Activated CD4-positive, CD25-positive, alpha-beta regulatory T cell treated with anti-CD3 and anti-CD28 coated beads, Interleukin-2, amount 50 U/mL, for 24 hours (primary cell): ENCODE measurements around the gene GPR78.
"Not testable (repeated sequence)": the region's sequence is repeated elsewhere in the genome, so short reads cannot be mapped to it uniquely, and the experiment has no call there.

Source experiments
- ATAC-seq, 2 donors: fragments of 150-1000 bp; cut with Tn5 transposase; one replicate each; pipeline ENCODE4 v1.10.0; 2021; ENCODE audit warnings: mild to moderate bottlenecking in 1 of 2, moderate library complexity in 1 of 2

GPR78 gene

DNA sequence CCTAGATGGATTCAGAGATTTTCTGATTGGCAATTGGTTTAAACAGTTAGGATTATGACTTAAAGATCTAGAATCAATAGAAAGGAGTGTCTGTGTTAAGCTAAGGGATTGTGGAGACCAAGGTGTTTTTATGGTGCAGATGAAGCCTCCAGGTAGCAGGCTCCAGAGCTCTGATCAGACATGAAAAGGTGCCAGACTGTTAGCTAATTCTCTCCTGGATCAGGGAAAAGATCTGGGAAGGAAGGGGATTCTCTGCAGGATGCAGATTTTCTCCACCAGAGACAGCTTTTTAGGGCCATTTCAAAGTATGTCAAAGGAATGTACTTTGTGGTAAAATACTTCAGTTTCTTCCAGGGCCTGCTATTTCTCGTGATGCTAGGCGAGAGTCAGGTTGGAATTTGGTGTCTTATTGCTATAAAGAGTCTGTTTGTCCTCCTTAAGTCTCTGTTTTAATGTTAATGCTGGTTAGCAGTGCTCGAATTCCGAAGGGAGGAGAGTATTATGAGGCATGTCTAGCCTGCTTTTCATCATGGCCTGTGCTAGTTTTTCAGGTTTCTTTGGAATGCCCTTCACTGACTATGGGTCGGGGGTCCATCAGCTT, 12.0 kb upstream of the GPR78 start:
- no peak for ATAC-seq

DNA sequence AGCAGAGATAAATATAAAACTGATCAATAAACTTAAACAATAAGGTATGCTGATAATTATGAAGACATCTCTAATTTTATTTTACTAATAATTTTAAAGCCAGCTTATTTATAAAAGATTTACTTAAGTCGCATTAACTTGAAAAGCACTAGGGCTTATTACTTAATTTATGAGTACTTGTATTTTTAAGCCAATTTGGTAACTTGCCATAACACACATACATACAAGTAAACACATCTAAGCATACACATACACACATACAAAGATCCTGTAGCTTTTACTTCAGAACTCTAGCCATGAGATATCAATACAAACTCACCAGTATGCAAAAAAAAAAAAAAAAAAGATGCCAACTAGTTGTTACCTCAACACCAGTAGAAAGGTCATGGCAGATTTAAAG, 10.0 kb upstream of the GPR78 start:
- no peak for ATAC-seq

GRCh38 chr4:8571702-8572685, 8.2 kb upstream of the GPR78 start:
- ATAC-seq: no peak

GRCh38 chr4:8573266-8573665, 6.9 kb upstream of the GPR78 start:
- ATAC-seq: no peak

DNA sequence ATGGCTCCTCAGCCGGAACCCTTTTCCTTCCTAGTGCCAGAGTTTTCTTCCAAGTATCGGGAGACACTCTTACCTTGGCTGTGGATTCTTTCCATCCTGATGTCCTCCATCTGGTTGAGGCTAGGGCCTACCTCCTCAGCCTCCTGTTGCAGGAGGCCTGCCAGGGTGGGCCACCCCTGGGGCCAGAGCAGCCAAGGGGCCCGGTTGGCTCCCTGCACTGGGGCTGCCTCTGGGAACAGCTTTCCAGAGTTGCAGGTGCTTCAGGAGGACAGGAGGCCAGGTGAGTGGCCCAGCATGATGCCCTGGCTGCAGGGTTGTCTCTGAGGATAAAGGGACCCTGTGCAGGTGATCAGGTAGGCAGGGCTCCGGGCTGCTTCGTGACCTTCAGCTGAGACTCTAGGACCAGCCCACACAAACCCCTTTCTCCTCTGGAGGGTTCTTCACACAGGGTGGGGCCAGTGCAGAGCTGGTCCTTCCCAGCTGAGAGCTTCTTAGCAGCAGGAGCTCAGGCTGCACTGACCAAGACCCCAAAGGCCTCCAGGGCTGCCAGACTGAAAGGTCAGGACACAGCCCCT, 5.3 kb upstream of the GPR78 start:
- no peak for ATAC-seq

DNA sequence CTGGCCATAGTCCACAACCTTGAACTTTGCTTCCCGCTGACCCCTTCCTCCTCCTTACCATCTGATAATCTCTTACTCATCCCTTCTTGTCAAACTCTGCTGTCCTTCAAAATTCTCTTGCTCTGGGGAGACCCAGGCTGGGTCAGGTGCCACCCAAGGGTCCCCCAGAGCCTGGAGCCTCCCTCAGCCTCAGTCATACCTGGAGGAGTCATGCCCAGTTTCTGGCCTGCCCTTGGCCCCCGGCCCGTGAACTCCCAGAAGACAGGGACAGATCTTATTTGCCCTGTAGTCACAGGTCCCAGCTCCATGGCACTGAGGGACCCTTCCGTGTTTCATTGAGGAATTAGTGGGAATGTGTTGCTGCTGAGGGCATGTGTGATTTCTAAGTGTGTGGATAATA, 4.7 kb upstream of the GPR78 start:
- ATAC-seq: no peak

- not testable (repeated sequence) for ATAC-seq
These were observed 3.6 kb upstream of the GPR78 start for GRCh38 chr4:8576591-8576990.

GRCh38 chr4:8577046-8577445, 3.1 kb upstream of the GPR78 start:
- no peak for ATAC-seq

DNA sequence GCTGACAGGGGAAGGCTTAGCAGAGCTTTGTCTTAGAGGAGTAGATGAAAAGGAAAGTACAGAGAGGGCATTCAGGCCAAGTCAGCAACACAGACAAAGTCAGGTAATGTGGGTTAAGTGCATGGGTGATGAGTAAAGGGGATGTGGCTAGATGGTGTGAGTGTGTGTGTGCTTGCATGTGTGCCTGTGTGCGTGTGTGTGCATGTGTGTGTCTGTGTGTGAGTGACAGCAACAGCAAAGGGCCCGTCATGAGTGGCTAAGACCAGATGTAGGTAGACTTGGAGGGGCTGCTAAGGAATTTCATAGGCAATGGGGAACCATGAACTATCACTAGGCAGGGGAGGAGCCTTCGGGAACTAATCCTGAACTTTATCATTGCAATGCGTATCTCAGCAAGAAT, 2.2 kb upstream of the GPR78 start:
- no peak for ATAC-seq

DNA sequence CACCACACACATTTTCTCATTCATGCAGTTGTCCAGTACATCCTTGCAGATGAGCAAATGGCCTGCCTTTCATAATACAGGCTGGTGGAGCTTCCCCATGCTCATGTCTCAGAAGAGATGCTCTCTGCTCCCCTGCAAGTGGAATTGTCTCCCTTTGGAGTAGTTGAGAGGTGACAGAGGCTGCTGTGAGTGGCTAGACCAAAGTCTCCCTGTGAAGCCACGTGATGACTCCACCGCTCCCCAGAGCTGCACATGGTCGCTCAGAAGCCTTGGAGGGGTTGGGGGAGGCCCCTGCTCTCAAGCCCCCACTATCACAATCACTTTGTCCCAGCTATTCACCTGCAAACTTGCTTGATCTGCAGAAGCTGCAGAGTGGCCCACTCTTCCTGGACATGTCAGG, 1.5 kb upstream of the GPR78 start:
- ATAC-seq: no peak

- ATAC-seq: no peak
These were observed 469 bp upstream of the GPR78 start for GRCh38 chr4:8579526-8580320.

GRCh38 chr4:8581094-8581861, 1.1 kb downstream of the GPR78 start:
- no peak for ATAC-seq

- ATAC-seq: no peak
These were observed 1.8 kb downstream of the GPR78 start for GRCh38 chr4:8582016-8582415.

- no peak for ATAC-seq
These were observed 2.2 kb downstream of the GPR78 start for GRCh38 chr4:8582436-8582835.

DNA sequence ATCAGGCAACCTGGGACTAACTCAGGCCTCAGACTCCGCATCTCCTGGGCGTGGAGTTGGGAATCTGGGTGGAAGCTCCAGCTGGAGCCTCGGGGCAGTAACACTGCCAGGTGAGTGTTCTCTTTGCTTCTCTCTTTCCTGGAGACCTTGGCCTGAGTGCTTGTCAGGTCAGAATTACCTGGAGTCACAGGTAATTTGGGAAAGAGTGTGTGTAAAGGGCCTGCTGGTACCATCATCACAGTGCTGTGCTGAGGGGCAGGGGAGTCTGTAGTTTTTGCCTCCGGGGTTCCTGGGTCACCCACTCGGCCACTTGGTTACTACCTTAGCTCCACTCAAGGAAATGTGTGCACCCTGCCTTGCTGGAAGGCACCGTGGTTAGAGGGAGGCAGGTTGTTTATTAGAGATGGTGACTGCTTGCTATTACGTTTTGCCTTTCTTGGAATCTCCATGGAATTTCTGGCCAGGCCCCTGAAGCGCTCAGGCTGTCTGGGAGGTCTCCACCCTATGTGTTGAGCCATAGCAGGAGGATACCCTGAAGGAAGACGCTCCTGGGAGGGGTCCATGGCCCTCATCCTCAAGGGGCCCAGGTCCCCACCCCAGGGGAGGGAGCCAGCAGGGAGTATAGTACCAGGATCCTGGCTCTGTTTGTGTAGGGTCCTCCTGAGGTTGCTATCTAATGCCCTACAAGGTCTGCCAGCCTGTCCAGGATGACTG, 2.9 kb downstream of the GPR78 start:
- no peak for ATAC-seq

GRCh38 chr4:8583655-8584025, 3.4 kb downstream of the GPR78 start:
- ATAC-seq: no peak

DNA sequence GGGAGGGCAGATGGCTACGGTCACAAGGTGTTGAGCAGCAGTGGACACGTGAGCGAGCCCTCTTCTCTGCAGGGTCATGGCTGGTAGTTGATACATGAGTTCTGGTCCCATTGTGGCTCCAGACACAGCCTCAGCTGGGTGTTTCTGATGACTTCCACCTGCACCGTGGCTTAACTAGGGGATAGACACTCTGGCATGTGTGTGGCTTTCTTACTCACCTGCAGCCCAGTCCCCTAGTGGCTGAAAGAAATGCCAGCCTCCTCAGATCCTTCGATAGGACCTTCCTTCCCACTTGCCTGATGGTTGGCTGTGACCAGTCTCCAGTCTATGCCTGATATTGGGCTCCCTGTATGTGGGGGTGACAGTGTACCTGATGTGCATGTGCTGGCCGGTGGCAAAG, 5.0 kb downstream of the GPR78 start:
- ATAC-seq: no peak

GRCh38 chr4:8585721-8586212, 5.6 kb downstream of the GPR78 start:
- no peak for ATAC-seq

DNA sequence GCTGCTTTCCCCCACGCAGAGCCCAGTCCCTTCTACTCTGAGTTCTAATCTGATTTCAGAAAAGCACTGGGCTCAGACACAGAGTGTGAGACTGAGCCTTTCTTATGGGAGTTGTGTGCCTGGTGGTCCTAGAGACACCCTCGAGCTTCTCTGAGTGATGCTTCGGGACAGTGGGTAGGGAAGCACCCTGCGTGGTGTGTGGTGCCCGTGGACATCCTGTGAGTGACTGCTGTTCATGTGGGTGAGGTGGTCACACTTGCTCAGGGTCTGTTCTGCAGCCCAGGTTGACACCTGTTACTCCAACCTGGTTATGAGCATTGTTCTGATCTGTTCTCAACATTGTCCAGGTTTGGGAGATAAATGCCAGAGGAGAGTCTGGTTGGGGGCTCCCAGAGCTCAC, 6.1 kb downstream of the GPR78 start:
- ATAC-seq: no peak

DNA sequence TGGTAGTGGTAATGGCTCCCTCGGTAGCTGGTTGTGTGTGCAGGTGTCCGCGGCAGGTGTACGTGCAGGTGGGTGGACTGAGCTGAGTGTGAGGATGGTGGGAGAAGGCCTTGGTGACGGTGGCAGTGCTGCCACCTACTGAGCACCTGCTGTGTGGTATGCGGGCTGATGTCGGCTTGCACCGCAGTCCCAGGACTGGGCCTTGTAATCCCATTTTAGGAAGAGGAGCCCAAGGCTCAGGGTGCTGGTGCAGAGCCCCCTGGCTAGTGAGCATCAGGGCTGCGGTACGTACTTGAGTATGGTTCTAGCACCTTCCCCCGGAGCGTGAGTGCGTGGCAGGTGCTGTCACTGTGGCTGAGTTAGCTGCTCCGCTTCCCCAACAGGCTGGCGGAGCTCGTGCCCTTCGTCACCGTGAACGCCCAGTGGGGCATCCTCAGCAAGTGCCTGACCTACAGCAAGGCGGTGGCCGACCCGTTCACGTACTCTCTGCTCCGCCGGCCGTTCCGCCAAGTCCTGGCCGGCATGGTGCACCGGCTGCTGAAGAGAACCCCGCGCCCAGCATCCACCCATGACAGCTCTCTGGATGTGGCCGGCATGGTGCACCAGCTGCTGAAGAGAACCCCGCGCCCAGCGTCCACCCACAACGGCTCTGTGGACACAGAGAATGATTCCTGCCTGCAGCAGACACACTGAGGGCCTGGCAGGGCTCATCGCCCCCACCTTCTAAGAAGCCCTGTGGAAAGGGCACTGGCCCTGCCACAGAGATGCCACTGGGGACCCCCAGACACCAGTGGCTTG, 6.7 kb downstream of the GPR78 start:
- ATAC-seq: no peak
